Measurements from ENCODE around the gene MICU1.
A peak's percentile ranks its signal among the peaks of the same experiment; 100 is the strongest.
"Not testable (repeated sequence)": the region's sequence is repeated elsewhere in the genome, so short reads cannot be mapped to it uniquely, and the experiment has no call there.

Gene MICU1

DNA sequence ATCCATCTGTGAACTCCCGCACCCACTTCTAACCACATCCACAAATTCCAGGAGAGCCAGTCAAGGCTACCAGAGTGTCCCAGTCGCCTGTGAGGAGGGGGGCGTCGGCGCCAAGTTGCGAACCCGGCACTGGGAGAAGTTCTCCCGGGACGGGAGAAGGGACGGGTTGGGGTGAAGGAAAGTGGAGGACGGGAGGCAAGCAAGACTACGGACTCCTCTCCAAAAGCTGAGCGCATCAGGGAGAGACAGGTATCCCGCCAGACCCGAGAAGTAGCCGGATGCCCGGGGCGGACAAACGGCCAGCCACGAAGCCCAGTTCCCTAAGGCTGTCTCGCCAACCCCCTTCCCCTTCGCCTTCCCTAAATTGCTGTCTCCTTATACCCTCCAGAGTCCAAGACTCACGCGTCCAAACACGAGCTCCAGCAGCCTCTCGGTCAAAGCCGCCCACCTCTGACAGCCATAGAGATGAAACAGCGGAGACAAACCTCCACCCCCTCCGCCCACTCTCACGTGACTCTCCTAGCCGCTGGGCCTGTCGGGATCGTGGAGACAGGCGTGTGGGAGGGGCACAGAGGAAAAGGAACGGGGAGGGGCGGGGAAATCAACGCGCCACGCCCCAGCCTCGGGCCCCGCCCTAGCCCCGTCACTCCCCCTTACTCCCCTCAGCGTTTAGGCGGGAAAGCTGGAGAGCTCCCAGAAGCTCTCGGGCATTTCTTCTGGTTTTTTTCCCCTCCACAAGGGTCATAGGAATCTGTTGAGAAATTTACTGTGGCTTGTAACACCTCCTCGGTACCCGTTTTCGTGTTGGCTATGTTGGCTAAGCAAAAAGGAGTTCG, at the start of gene MICU1:
Gene MICU1, minus strand, starts transcription at position 472 of the 836 bp plus-strand sequence. CDS start 59,286 bp downstream, outside the sequence.
- DNase-seq = peak; percentile 96

GRCh38 chr10:72674174-72674573, 48.3 kb upstream of the MICU1 start:
- DNase-seq = not testable (repeated sequence)

DNA sequence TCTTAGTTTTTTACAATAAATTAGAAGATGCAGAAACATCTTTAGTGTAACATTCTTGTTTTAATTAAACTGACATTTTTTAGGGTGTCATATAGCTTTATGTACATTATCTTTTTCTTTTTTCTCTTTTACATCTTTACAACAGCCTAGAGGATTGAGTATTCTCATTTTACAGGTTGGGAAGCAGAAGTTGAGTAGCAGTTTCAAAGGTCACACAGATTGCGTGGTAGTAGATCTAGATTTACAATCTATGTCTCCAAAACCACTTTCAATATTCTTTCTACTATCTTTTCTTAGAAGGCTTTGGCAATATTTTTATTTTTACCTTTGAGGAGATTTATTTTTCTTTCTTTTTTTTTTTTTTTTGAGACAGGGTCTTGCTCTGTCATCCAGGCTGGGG, 47.4 kb upstream of the MICU1 start:
- DNase-seq = no peak

DNA sequence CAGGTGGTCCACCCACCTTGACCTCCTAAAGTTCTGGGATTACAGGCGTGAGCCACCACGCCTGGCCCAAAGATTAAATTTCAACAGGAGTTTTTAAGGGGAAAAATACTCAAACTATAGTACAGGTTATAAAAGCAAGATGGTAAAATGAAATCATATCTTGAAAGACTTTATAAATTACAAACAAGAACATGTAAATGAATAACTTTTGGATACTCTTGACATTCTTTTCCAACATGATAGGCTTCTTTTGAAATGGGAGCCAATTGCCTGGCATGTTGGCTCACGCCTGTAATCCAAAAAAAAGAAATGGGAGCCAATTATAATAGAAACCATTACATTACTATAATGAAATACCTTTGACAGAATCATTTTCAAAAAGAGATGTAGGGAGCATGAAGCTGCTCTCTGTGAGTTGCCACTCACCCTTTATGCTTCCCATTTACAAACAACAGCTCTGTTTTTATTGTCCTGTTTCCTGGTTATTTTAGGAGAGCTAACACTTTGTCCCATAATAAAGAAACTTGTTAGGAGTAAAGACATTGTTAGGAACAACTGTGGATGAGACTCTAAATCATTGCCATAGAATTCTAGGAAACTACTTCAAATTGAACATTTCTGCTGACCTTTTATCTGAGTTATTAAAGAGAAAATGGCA, 41.5 kb upstream of the MICU1 start:
- no peak for DNase-seq

- no peak for DNase-seq
These were observed 40.0 kb upstream of the MICU1 start for GRCh38 chr10:72665925-72666324.

DNA sequence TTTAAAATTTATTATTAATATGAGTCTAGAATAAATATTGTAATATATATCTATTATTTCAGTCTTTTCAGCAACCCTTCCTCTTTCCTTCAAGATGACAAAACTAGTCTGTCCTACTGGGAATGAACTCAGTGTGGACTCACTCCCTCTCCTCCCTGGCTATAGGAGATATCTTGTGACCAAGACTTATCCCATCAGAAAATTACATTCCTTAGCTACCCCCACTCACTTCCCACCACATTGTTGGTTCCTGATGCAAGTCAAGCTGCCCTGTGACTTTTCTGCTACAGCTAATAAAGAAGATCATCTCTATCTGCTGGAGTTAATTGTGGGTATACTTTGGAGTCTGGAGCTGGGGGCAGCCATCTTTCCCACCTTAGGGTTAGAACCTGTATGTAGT, 38.1 kb upstream of the MICU1 start:
- no peak for DNase-seq

GRCh38 chr10:72661431-72661830, 35.6 kb upstream of the MICU1 start:
- no peak for DNase-seq

DNA sequence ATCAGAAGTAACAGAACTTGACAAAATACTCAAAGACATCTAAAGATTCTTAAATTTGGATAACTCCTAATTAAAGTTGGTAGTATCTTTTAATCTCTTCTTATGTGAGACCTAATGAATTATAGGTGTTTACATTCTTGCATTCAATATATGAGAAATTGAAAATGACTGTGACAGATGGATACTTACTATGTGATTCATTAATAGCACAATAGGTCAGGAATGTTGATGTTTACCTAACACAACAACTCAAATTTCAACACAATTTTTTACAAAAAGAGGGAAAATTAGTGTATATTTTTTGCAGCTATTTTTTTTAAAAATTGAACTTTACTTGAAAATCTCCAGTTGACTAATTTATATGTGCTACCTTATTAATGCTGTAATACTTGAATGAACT, 34.3 kb upstream of the MICU1 start:
- no peak for DNase-seq

- no peak for DNase-seq
These were observed 33.8 kb upstream of the MICU1 start for GRCh38 chr10:72659694-72660093.

DNA sequence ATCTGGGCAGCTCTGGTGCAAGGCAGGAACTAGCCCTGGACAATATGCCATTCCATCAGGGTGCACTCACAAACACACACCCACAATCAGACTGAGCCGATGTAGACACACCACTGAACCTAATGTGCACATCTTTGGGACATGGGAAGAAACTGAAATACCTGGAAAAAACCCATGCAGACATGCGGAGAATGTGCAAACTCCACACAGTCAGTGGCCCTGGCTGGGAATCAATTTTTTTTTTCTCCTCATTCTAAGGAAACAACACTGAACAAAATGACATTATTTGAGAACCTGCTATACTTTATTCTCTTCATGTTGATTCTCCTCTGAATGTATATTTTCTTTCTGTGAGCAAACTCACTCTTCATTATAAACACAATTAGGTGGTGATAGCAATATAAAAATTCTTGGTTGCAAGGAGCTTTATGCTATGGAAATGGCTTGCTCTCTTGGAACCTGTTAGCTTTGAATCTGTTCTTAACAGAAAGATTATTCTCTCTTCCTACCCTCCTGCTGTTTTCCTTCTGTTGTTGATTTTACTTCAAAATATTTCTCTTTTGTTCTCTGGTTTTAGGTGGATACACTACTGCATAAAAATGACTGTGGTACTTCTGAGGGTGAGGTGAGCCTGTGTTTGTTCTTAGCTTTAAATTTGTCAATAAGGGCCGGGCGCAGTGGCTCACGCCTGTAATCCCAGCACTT, 33.0 kb upstream of the MICU1 start:
- DNase-seq = no peak

DNA sequence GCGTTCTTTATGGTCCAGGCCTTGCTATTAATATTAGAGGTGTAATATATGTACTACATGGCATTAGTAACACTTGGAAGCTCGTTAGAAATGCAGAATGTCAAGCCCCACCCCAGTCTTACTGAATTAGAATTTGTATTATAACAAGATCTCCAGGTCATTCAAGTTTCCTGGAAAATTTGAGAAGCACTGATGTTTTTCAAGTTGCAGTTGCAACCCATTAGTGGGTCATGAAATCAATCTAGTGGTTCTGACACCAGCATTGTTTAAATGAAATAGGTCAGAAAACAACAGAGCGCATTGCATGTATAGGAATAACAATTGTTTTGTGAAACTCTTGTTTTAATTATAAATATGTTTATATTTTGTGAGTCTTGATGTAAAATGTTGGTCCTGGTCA, 28.8 kb upstream of the MICU1 start:
- no peak for DNase-seq

DNA sequence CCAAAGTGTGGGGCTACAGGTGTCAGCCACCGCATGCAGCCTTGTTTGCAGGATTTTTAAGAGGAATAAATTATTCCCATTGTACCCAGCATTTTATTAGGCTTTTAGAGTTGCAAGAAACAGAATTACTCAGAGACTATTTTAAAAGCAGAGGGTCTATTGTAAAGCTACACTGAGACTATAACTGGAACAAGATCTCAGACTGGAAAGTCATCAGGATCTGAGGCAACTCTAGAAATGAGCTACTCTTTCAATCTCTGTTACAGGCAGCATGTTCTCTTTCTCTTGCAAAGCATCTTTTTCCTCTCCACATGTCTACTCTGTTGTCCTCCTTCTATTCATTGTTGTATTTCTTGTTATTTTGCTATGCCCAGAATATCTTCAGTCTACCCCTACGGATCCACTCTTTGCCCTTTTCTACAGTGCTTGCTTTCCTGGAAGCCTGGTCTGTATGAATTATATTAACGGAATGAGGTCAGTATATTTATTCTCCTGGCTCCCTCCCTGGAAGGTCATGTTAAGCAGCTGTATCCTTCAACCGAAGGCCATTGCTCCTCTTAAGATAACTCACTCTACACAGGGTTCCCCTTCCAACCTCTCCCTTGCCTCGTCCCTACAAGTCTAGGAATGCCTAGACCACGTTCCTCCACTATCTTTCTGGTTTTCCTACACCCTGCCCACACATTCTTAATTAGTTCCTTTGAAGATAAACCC, 27.7 kb upstream of the MICU1 start:
- no peak for DNase-seq

GRCh38 chr10:72649291-72649690, 23.4 kb upstream of the MICU1 start:
- DNase-seq = peak; percentile 86

DNA sequence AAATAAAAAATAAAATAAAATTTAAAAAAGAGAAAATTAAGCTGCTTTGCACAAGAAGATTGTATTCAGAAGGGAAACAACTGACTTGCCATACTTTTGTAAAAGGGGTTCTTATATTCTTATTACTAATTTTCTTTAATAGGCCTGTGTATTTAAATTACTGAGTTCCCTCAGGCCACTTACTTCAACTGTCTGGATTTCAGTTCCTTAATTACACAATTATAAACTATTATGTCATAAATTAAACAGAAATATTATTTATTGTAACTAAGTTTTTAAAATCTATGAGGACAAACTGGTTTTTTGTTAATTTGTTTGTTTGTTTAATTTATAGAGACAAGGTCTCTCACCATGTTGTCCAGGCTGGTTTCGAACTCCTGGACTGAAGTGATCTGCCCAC, 22.4 kb upstream of the MICU1 start:
- DNase-seq = peak; percentile 19

GRCh38 chr10:72646971-72647370, 21.1 kb upstream of the MICU1 start:
- not testable (repeated sequence) for DNase-seq

- no peak for DNase-seq
These were observed 19.5 kb upstream of the MICU1 start for GRCh38 chr10:72645263-72645858.

DNA sequence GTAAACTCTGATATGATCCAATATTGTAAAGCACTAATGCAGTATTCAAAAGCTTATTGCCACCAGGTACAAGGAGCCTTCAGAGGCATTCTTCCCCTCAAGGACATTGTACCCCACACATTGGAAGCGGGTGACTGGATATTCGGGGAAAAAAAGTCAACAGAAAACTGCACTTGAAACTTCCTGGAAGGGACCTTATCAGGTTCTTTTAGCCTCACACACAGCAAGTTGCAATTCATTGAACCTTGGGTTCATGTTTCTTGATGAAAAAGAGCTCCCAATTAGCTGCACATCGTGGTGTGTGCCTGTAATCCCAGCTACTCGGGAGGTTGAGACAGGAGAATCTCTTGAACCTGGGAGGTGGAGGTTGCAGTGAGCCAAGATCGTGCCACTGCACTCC, 16.4 kb upstream of the MICU1 start:
- DNase-seq = no peak

GRCh38 chr10:72639441-72639873, 13.6 kb upstream of the MICU1 start:
- peak; percentile 67 for DNase-seq

DNA sequence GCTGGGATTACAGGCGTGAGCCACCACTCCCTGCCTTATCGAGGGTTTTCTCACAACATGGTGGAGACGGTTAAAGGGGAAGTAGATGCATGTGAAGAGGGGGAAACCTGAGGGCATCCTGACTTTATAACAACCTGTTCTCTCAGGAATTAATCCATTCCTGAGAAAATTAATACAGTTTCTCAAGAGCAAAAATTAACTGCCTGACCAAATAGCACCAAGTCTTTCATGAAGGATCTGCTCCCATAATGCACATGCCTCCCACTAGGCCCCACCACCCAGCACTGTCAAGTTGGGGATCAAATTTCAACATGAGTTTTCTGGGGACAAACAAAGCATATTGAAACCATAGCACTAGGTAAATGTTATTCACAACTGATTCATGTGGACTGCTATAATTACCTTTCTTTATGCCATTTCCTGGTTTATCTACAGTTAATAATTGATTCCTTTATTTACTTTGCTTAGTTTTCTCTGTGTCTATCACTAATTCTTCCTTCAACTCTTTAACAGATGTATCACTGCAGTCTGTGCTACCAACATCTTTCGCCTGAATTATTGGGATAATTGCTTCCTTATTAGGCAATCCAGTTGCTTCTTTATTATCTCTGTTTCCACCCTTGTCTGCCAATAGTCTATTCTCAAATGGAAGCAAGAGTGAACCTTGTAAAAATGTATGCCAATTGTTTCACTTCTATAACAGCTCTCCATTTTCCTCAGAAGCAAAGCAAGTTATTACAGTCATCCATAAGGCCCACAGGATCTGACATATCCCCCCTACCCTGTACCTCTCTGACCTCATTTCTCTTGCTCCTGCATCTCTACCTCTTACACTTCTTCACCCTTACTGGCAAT, 12.9 kb upstream of the MICU1 start:
- no peak for DNase-seq

DNA sequence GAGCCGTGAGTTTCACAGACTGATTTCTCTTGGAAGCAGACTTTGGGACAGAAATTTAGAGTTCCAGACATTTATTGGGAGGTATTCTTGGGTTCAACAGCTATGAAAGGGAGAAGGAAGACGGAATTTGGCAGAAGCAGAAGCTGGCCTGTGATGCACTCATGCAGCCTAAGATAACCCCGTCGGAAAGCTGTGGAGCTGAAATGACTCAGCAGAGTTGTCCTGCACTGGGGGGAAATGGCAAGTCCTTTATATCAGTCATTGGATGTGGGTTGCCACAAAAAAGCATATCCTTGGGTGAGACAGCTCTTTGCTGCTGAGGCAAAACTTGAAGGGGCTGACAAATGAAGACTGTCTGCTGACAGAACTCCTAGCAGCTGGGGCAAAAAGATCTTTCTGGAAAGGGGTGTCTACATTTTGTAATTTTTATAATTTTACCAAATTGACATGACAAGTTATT, 11.5 kb upstream of the MICU1 start:
- DNase-seq = peak; percentile 96

GRCh38 chr10:72630144-72630543, 4.3 kb upstream of the MICU1 start:
- DNase-seq = no peak

- no peak for DNase-seq
These were observed 520 bp upstream of the MICU1 start for GRCh38 chr10:72626444-72626754.

Measured in MV-4-11 (cell line).